ENCODE data around the gene MAP1LC3B. TPM values are rescaled to one million over a fixed set of nuclear protein-coding genes. Genes with fewer than 3 reads are reported as not detected.

The MAP1LC3B gene
- total and polyA plus RNA-seq, 2 donors (not counting 1 experiment from before 2014, with no cell fraction given), result 72.7 to 75.8 TPM

GRCh38 chr16:87348616-87349157 lies 43.4 kb upstream of the MAP1LC3B start:
- Mint-ChIP-seq H3K4me3 (no peak overlapping the region), H3K27me3 (no peaks in the 10 kb centered on the region), H3K4me1 (peaks cover 5% of the 10 kb centered on the region), H3K9me3 (ENCODE audit: insufficient read depth) (no peaks in the 10 kb centered on the region), H3K27ac (no peak overlapping the region)
- Histone ChIP-seq H3K27ac (ENCODE audit: low read length in 2 of 2) (no peak overlapping the region), H3K4me1 (ENCODE audit: control insufficient read depth in 2 of 2, insufficient read depth in 2 of 2, low read length in 2 of 2) (peaks cover 0 to 4% of the 10 kb centered on the region in 2 donors), H4K20me1 (ENCODE audit: control insufficient read depth, insufficient read depth, low read length, poor library complexity, severe bottlenecking) (peaks cover 24% of the 10 kb centered on the region), H3K36me3 (replicated peaks in 1 of 2; ENCODE audit: control extremely low read depth in 1 of 2, control insufficient read depth in 1 of 2, extremely low read depth in 1 of 2, insufficient read depth in 2 of 2, low read length in 1 of 2) (peaks cover 0 to 28% of the 10 kb centered on the region in 2 experiments), H3K4me3 (ENCODE audit: control extremely low read depth in 1 of 5, extremely low read depth in 1 of 5, insufficient read depth in 1 of 5, low read depth in 2 of 5, low read length in 4 of 5) (no peak overlapping the region), H3K9ac (ENCODE audit: low read length) (no peak overlapping the region), H2AFZ (ENCODE audit: insufficient read depth, low read depth, low read length, poor library complexity, severe bottlenecking) (no peak overlapping the region), H3K27me3 (replicated peaks in 1 of 4; ENCODE audit: control extremely low read depth in 1 of 4, control insufficient read depth in 3 of 4, insufficient read depth in 4 of 4, low read length in 3 of 4) (no peaks in the 10 kb centered on the region), H3K9me3 (ENCODE audit: control extremely low read depth in 1 of 3, control insufficient read depth in 2 of 3, insufficient read depth in 1 of 3, low read length in 2 of 3) (no peaks in the 10 kb centered on the region), H3K4me2 (replicated peaks; ENCODE audit: low read depth, low read length, poor library complexity, severe bottlenecking) (no peak overlapping the region), H3K79me2 (ENCODE audit: control insufficient read depth, insufficient read depth, low read length) (peaks cover 42% of the 10 kb centered on the region)
- WGBS (ENCODE audit: insufficient coverage), result 100% methylated on average over 12 of the region's 13 CpGs
- ChIA-PET POLR2A (no interaction called here), CTCF (interaction anchor here (0.9 kb wide), 1 partner anchor 44 kb away, joined by 4 read pairs; no protein-coding TSS in a partner anchor)
- no peak for TF ChIP-seq CTCF (IDR thresholded peaks at IDR 0.05)
- intact Hi-C loops (cut with micrococcal nuclease), result no loop called here
- DNase-seq, result no peak
- no peak for ATAC-seq (ENCODE audit: low read depth)

- Mint-ChIP-seq H3K4me1 (peaks cover 5% of the 10 kb centered on the region), H3K27me3 (no peaks in the 10 kb centered on the region), H3K4me3 (no peak overlapping the region), H3K9me3 (ENCODE audit: insufficient read depth) (no peaks in the 10 kb centered on the region), H3K27ac (no peak overlapping the region)
- Histone ChIP-seq H3K4me2 (replicated peaks; ENCODE audit: low read depth, low read length, poor library complexity, severe bottlenecking) (no peak overlapping the region), H3K27me3 (replicated peaks in 1 of 4; ENCODE audit: control extremely low read depth in 1 of 4, control insufficient read depth in 3 of 4, insufficient read depth in 4 of 4, low read length in 3 of 4) (no peaks in the 10 kb centered on the region), H3K4me1 (ENCODE audit: control insufficient read depth in 2 of 2, insufficient read depth in 2 of 2, low read length in 2 of 2) (peaks cover 0 to 4% of the 10 kb centered on the region in 2 donors), H3K9me3 (ENCODE audit: control extremely low read depth in 1 of 3, control insufficient read depth in 2 of 3, insufficient read depth in 1 of 3, low read length in 2 of 3) (no peaks in the 10 kb centered on the region), H4K20me1 (ENCODE audit: control insufficient read depth, insufficient read depth, low read length, poor library complexity, severe bottlenecking) (peaks cover 31% of the 10 kb centered on the region), H3K27ac (ENCODE audit: low read length in 2 of 2) (no peak overlapping the region), H3K9ac (ENCODE audit: low read length) (no peak overlapping the region), H2AFZ (ENCODE audit: insufficient read depth, low read depth, low read length, poor library complexity, severe bottlenecking) (no peak overlapping the region), H3K79me2 (ENCODE audit: control insufficient read depth, insufficient read depth, low read length) (peaks cover 37% of the 10 kb centered on the region), H3K4me3 (ENCODE audit: control extremely low read depth in 1 of 5, extremely low read depth in 1 of 5, insufficient read depth in 1 of 5, low read depth in 2 of 5, low read length in 4 of 5) (no peak overlapping the region), H3K36me3 (replicated peaks in 1 of 2; ENCODE audit: control extremely low read depth in 1 of 2, control insufficient read depth in 1 of 2, extremely low read depth in 1 of 2, insufficient read depth in 2 of 2, low read length in 1 of 2) (peaks cover 0 to 23% of the 10 kb centered on the region in 2 experiments)
- DNase-seq (no peak), ATAC-seq (ENCODE audit: low read depth) (no peak)
- CTCF ChIA-PET, result interaction anchor here (0.5 kb wide), 1 partner anchor 1573 kb away, joined by 4 read pairs; no protein-coding TSS in a partner anchor
- 88% methylated on average over 7 of the region's 8 CpGs for WGBS (ENCODE audit: insufficient coverage)
- intact Hi-C loops (cut with micrococcal nuclease), result no loop called here
- TF ChIP-seq CTCF (IDR thresholded peaks at IDR 0.05) (no peak), EZH2 (IDR thresholded peaks at IDR 0.05; ENCODE audit: borderline replicate concordance, insufficient read depth, low read depth, low read length, poor library complexity, severe bottlenecking) (no peak)
- POLR2A ChIA-PET, result no interaction called here
Observed at GRCh38 chr16:87350031-87350430, 42.1 kb upstream of the MAP1LC3B start.

All from B cell (primary cell).